Neural cell (in vitro differentiated cells): ENCODE measurements around the gene PDF. TPM values are rescaled to one million over a fixed set of nuclear protein-coding genes. Genes with fewer than 3 reads are reported as not detected.
"Not testable (repeated sequence)": the region's sequence is repeated elsewhere in the genome, so short reads cannot be mapped to it uniquely, and the experiment has no call there.

Source experiments
- H2AFZ ChIP-seq: fragments of 200-600, 300-800 bp; sonication (generic), shearing (Covaris generic); 2 replicates; pipeline ENCODE4 v1.6.0; 2014; ENCODE audit warnings: low read depth, mild to moderate bottlenecking, antibody characterized with exemption, low read length, moderate library complexity
- H3F3A ChIP-seq: fragments of 200-600 bp; shearing (Covaris generic); 2 replicates; pipeline ENCODE4 v1.6.1; 2016; ENCODE audit warnings: mild to moderate bottlenecking, moderate library complexity, mixed read lengths, antibody characterized with exemption, low read length; ENCODE audit not compliant: insufficient read depth, poor library complexity, severe bottlenecking
- H3K27ac ChIP-seq: fragments of 200-600, 300-800 bp; sonication (generic), shearing (Covaris generic); 2 replicates; pipeline ENCODE4 v1.5.1; 2014; ENCODE audit warnings: mild to moderate bottlenecking, low read length, moderate library complexity
- H3K27me3 ChIP-seq: fragments of 300-800, 200-600 bp; sonication (generic), shearing (Covaris generic); 2 replicates; pipeline ENCODE4 v1.6.0; 2014; ENCODE audit warnings: mild to moderate bottlenecking, low read depth, low read length, moderate library complexity; ENCODE audit not compliant: insufficient read depth
- H3K36me3 ChIP-seq: fragments of 300-800, 200-600 bp; sonication (generic), shearing (Covaris generic); 2 replicates; pipeline ENCODE4 v1.5.1; 2014; ENCODE audit warnings: mild to moderate bottlenecking, antibody characterized with exemption, low read length, moderate library complexity; ENCODE audit not compliant: insufficient read depth
- H3K4me2 ChIP-seq: fragments of 300-800, 200-600 bp; sonication (generic), shearing (Covaris generic); 2 replicates; pipeline ENCODE4 v1.6.0; 2014; ENCODE audit warnings: mild to moderate bottlenecking, low read length
- H3K4me3 ChIP-seq: fragments of 300-800, 200-600 bp; sonication (generic), shearing (Covaris generic); 2 replicates; pipeline ENCODE4 v1.5.1; 2014; ENCODE audit warnings: mild to moderate bottlenecking, low read length, moderate library complexity
- H3K79me2 ChIP-seq: fragments of 200-600 bp; shearing (Covaris generic); replicated peaks from 2 replicates; pipeline ENCODE4 v1.6.0; 2014; ENCODE audit warnings: mild to moderate bottlenecking, low read length, moderate library complexity; ENCODE audit not compliant: insufficient read depth
- H3K9ac ChIP-seq: fragments of 300-800, 200-600 bp; sonication (generic), shearing (Covaris generic); 2 replicates; pipeline ENCODE4 v1.6.1; 2016; ENCODE audit warnings: mild to moderate bottlenecking, low read length, mixed read lengths
- H3K9me2 ChIP-seq: fragments of 200-600 bp; shearing (Covaris generic); 2 replicates; pipeline ENCODE4 v1.6.1; 2016; ENCODE audit warnings: mild to moderate bottlenecking, low read length, mixed read lengths; ENCODE audit not compliant: insufficient read depth
- H3K9me3 ChIP-seq: fragments of 200-600, 300-800 bp; sonication (generic), shearing (Covaris generic); 2 replicates; pipeline ENCODE4 v1.6.1; 2016; ENCODE audit warnings: mild to moderate bottlenecking, mixed run types, low read length, moderate library complexity, mixed read lengths
- H4K20me1 ChIP-seq: fragments of 200-600 bp; shearing (Covaris generic); 2 replicates; pipeline ENCODE4 v1.6.1; 2016; ENCODE audit warnings: mild to moderate bottlenecking, mixed run types; ENCODE audit not compliant: insufficient read depth
- CTCF ChIP-seq: fragments of 450-650 bp; IDR thresholded peaks from 2 replicates; pipeline ENCODE4 v1.5.1; 2014; ENCODE audit warnings: antibody characterized with exemption, mild to moderate bottlenecking, moderate library complexity; ENCODE audit not compliant: poor library complexity, severe bottlenecking
- EP300 ChIP-seq: fragments of 450-650 bp; conservative IDR thresholded peaks from 2 replicates; pipeline ENCODE4 v1.6.1; 2014; ENCODE audit warnings: antibody characterized with exemption, mild to moderate bottlenecking, moderate library complexity; ENCODE audit not compliant: poor library complexity, severe bottlenecking
- EZH2 ChIP-seq: fragments of 200-600, 300-800 bp; shearing (Covaris generic), sonication (generic); IDR thresholded peaks from 2 replicates; pipeline ENCODE4 v1.6.1; 2014; ENCODE audit warnings: antibody characterized with exemption, low read length, borderline replicate concordance, mild to moderate bottlenecking; ENCODE audit not compliant: insufficient read depth, poor library complexity, severe bottlenecking
- MXI1 ChIP-seq: fragments of 450-650 bp; conservative IDR thresholded peaks from 2 replicates; pipeline ENCODE4 v1.6.1; 2014; ENCODE audit warnings: antibody characterized with exemption, mild to moderate bottlenecking; ENCODE audit not compliant: poor library complexity, severe bottlenecking
- POLR2AphosphoS5 ChIP-seq: IDR thresholded peaks from 2 replicates; pipeline ENCODE4 v1.6.1; 2012
- RAD21 ChIP-seq: fragments of 450-650 bp; conservative IDR thresholded peaks from 2 replicates; pipeline ENCODE4 v1.6.1; 2014; ENCODE audit warnings: antibody characterized with exemption, mild to moderate bottlenecking, moderate library complexity
- REST ChIP-seq: IDR thresholded peaks from 2 replicates; pipeline ENCODE4 v1.6.1; 2012; ENCODE audit warnings: borderline replicate concordance
- SMC3 ChIP-seq: fragments of 450-650 bp; conservative IDR thresholded peaks from 2 replicates; pipeline ENCODE4 v1.6.1; 2014; ENCODE audit warnings: antibody characterized with exemption, mild to moderate bottlenecking, moderate library complexity; ENCODE audit not compliant: poor library complexity
- TAF1 ChIP-seq: IDR thresholded peaks from 2 replicates; pipeline ENCODE4 v1.6.1; 2012; ENCODE audit warnings: low read depth
- polyA plus RNA-seq: library from polyadenylated mRNA; depleted of rRNA; stranded (reverse); fragments of >200 nt; gene quantifications from 2 replicates; pipeline ENCODE4 v1.2.3, GENCODE V29; 2014

The PDF gene
- polyA plus RNA-seq, 1 donor from 2014 or later = 5.1 TPM

GRCh38 chr16:69293401-69293800 lies 37.0 kb downstream of the PDF start:
- Histone ChIP-seq H3K9me2 (no peaks in the 10 kb centered on the region), H3K27ac (no peak overlapping the region), H3K9ac (no peak overlapping the region), H3F3A (no peaks in the 10 kb centered on the region), H3K4me2 (no peak overlapping the region), H3K9me3 (no peaks in the 10 kb centered on the region), H3K4me3 (no peak overlapping the region), H3K79me2 (no peaks in the 10 kb centered on the region), H4K20me1 (no peaks in the 10 kb centered on the region), H3K27me3 (no peaks in the 10 kb centered on the region), H3K36me3 (no peaks in the 10 kb centered on the region), H2AFZ (no peak overlapping the region)
- TF ChIP-seq POLR2AphosphoS5 = no peak
- no peak for TF ChIP-seq REST
- TF ChIP-seq SMC3 = no peak
- no peak for TF ChIP-seq EZH2
- TF ChIP-seq EP300 = no peak
- TF ChIP-seq RAD21 = no peak
- no peak for TF ChIP-seq TAF1
- no peak for TF ChIP-seq CTCF
- no peak for TF ChIP-seq MXI1

- not testable (repeated sequence) for H3K27me3 ChIP-seq, H3K36me3 ChIP-seq, H3K27ac ChIP-seq, H3K9ac ChIP-seq, H4K20me1 ChIP-seq, H3K9me2 ChIP-seq, H3K79me2 ChIP-seq, H3K9me3 ChIP-seq, H3K4me3 ChIP-seq, H3K4me2 ChIP-seq, H3F3A ChIP-seq, H2AFZ ChIP-seq
Observed at GRCh38 chr16:69291657-69292056, 38.7 kb downstream of the PDF start.

GRCh38 chr16:69286941-69287713 lies 43.3 kb downstream of the PDF start:
- no peak overlapping the region for H3K9ac ChIP-seq
- H3K27me3 ChIP-seq = no peaks in the 10 kb centered on the region
- H3K4me3 ChIP-seq = no peak overlapping the region
- no peaks in the 10 kb centered on the region for H3K9me2 ChIP-seq
- H4K20me1 ChIP-seq = no peaks in the 10 kb centered on the region
- no peaks in the 10 kb centered on the region for H3K79me2 ChIP-seq
- H2AFZ ChIP-seq = no peak overlapping the region
- no peak overlapping the region for H3K4me2 ChIP-seq
- H3K9me3 ChIP-seq = no peaks in the 10 kb centered on the region
- no peak overlapping the region for H3K27ac ChIP-seq
- TF ChIP-seq SMC3 (peak; percentile 84), RAD21 (peak; percentile 65), MXI1 (no peak), EZH2 (no peak), POLR2AphosphoS5 (no peak), TAF1 (no peak), EP300 (no peak), REST (no peak), CTCF (peak; percentile 65)
- H3K36me3 ChIP-seq = no peaks in the 10 kb centered on the region
- H3F3A ChIP-seq = no peaks in the 10 kb centered on the region
